MM.1S (cell line): Measurements from ENCODE around the gene EBI3.

Experiments
- CTCF ChIP-seq: fragments of 300-600 bp; sonication (generic); IDR thresholded peaks from 2 replicates; pipeline ENCODE4 v1.5.1; 2016; ENCODE audit warnings: antibody characterized with exemption, low read length, mixed read lengths
- EZH2 ChIP-seq: fragments of 300-600 bp; sonication (generic); optimal IDR thresholded peaks from 2 replicates; pipeline ENCODE3; 2017; ENCODE audit warnings: low read depth, mild to moderate bottlenecking, antibody characterized with exemption, low read length, mixed read lengths

- TF ChIP-seq CTCF = peak; percentile 90
- no peak for TF ChIP-seq EZH2
These were observed 4.0 kb downstream of the EBI3 start for GRCh38 chr19:4233282-4233853.
